ENCODE results near the gene PI4K2A.

DNA sequence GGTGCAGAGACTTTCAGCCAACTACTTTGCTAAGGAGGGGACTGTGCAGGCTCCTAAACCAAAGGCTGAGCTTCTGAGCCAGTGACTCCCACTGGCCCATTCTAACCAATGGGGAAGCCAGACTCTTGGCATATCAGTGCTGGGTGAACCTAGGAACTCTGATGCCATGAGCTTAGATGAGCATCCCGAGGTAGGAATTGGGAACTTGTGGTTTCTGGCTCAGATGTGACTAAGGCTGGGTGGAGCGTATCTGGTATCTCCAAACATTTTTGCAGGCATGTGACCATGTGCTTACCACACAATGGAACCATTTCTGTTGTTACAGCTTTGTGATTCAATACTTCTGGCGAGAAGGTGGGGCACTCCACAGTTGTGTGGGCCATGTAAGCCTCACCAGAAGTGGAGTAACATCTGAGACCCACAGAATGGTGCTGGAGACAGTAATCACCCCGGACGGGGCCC lies 49.1 kb downstream of the PI4K2A start:
- TF ChIP-seq, protein P1, sequence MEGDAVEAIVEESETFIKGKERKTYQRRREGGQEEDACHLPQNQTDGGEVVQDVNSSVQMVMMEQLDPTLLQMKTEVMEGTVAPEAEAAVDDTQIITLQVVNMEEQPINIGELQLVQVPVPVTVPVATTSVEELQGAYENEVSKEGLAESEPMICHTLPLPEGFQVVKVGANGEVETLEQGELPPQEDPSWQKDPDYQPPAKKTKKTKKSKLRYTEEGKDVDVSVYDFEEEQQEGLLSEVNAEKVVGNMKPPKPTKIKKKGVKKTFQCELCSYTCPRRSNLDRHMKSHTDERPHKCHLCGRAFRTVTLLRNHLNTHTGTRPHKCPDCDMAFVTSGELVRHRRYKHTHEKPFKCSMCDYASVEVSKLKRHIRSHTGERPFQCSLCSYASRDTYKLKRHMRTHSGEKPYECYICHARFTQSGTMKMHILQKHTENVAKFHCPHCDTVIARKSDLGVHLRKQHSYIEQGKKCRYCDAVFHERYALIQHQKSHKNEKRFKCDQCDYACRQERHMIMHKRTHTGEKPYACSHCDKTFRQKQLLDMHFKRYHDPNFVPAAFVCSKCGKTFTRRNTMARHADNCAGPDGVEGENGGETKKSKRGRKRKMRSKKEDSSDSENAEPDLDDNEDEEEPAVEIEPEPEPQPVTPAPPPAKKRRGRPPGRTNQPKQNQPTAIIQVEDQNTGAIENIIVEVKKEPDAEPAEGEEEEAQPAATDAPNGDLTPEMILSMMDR (IDR thresholded peaks at IDR 0.05; ENCODE audit: low read depth, low read length): no peak
- TF ChIP-seq EZH2phosphoT487 (IDR thresholded peaks at IDR 0.05; ENCODE audit: low read depth): no peak
